Measurements from ENCODE around the gene MAS1L.
"Not testable (repeated sequence)": the region's sequence is repeated elsewhere in the genome, so short reads cannot be mapped to it uniquely, and the experiment has no call there.

The MAS1L gene

GRCh38 chr6:29479560-29479959 lies 8.2 kb downstream of the MAS1L start:
- no peak for DNase-seq (ENCODE audit: low spot score)

- DNase-seq (ENCODE audit: low spot score), result no peak
These were observed 9.0 kb downstream of the MAS1L start for GRCh38 chr6:29478740-29479139.

GRCh38 chr6:29477923-29478450 lies 9.8 kb downstream of the MAS1L start:
- no peak for DNase-seq (ENCODE audit: low spot score)

- DNase-seq (ENCODE audit: low spot score), result no peak
These were observed 12.8 kb downstream of the MAS1L start for GRCh38 chr6:29474996-29475395.

- DNase-seq (ENCODE audit: low spot score), result no peak
These were observed 21.5 kb downstream of the MAS1L start for GRCh38 chr6:29466241-29466640.

GRCh38 chr6:29465801-29466200 lies 22.0 kb downstream of the MAS1L start:
- DNase-seq (ENCODE audit: low spot score), result no peak

GRCh38 chr6:29465279-29465678 lies 22.5 kb downstream of the MAS1L start:
- DNase-seq (ENCODE audit: low spot score), result no peak

GRCh38 chr6:29462022-29462421 lies 25.7 kb downstream of the MAS1L start:
- no peak for DNase-seq (ENCODE audit: low spot score)

- DNase-seq (ENCODE audit: low spot score), result no peak
These were observed 26.5 kb downstream of the MAS1L start for GRCh38 chr6:29461021-29461814.

- no peak for DNase-seq (ENCODE audit: low spot score)
These were observed 30.8 kb downstream of the MAS1L start, which contains the start of the genes OR11A1 and OR2H1 for GRCh38 chr6:29456971-29457370. TSS of gene OR11A1 (minus strand) at chr6:29457071. CDS start at chr6:29427641, 29,430 bp downstream. TSS of gene OR2H1 (plus strand) at chr6:29457155. CDS start at chr6:29461770, 4,615 bp downstream.

GRCh38 chr6:29451471-29452193 lies 36.1 kb downstream of the MAS1L start:
- no peak for DNase-seq (ENCODE audit: low spot score)

GRCh38 chr6:29447670-29448069 lies 40.1 kb downstream of the MAS1L start:
- no peak for DNase-seq (ENCODE audit: low spot score)

- DNase-seq (ENCODE audit: low spot score), result not testable (repeated sequence)
These were observed 43.7 kb downstream of the MAS1L start for GRCh38 chr6:29444031-29444430.

GRCh38 chr6:29442719-29443118 lies 45.0 kb downstream of the MAS1L start:
- no peak for DNase-seq (ENCODE audit: low spot score)

- no peak for DNase-seq (ENCODE audit: low spot score)
These were observed 48.8 kb downstream of the MAS1L start, which contains the start of gene OR10C1 for GRCh38 chr6:29439006-29439405. TSS of gene OR10C1 (plus strand) at chr6:29439306. CDS start at chr6:29440016, 710 bp downstream.

GRCh38 chr6:29436730-29437129 lies 51.0 kb downstream of the MAS1L start:
- DNase-seq (ENCODE audit: low spot score), result not testable (repeated sequence)

Measured in CD4-positive, alpha-beta T cell treated with Interleukin-15 for 4 hours (primary cell).